Activated naive CD4-positive, alpha-beta T cell treated with anti-CD3 and anti-CD28 coated beads, Interleukin-2, amount 10 ng/mL, durations not matched to agents 5 hours and 36 hours (primary cell): ENCODE measurements around the gene MFNG. TPM values are rescaled to one million over a fixed set of nuclear protein-coding genes. Genes with fewer than 3 reads are reported as not detected.

Source experiments
- total RNA-seq, 2 experiments: library from RNA; stranded (reverse); gene quantifications; one replicate each; pipeline ENCODE4 v1.2.3, GENCODE V29; 2021

MFNG gene, protein sequence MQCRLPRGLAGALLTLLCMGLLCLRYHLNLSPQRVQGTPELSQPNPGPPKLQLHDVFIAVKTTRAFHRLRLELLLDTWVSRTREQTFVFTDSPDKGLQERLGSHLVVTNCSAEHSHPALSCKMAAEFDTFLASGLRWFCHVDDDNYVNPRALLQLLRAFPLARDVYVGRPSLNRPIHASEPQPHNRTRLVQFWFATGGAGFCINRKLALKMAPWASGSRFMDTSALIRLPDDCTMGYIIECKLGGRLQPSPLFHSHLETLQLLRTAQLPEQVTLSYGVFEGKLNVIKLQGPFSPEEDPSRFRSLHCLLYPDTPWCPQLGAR
- 100 to 1,000 TPM; 213 to 218 TPM for total RNA-seq

GRCh38 chr22:37486224-37486845, at the start of gene MFNG:
Gene MFNG (minus strand): TSS chr22:37486384. CDS start chr22:37486177, 207 bp downstream.

DNA sequence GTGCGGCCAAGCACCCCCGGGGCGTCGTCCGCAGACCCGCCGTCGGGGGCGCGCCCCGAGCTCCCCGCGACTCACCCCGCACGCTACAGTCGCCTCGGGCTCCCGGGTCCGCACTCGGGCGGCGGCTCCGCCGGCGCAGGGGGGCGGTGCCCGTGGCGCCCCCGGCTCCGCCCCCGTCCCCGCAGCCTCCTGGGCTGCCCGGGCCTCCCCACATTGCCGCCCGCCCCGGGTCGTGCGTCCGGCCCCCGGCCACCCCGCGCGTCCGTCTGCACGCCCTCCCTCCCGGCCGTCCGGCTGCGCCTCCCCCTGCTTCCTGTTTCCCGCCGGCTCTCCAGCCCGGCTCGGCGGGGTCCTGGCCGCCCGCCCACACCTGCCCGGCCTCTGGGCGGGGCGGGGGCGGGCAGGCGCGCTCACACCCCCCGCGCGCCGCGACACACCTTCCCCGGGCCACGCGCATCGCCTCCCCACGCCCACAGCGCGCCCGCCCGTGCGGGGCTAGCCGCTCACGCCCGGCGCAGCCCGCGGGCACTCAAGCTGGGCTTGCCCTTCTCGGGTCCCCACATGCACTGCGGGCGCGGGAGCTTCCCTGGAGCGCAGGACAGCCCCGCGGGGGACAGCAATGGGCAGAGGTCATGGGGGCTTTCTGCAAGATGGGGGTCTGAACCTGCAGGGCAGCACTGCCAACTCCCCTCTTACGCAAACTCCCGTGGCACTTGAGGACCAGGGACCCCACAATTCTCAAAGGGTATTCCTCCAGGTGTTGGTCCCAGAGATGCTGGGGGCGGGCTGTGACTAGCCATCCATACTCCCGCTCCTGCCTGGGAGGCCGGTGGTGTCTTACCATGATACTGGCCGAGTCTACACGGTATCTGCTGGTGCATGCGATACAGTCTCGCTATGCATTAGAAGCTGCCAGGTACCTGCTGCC, 33.3 kb upstream of the MFNG start, which contains the start of gene CARD10:
TSS of gene CARD10 (minus strand) at position 148 of the 928 bp plus-strand sequence. CDS start 215 bp downstream, outside the sequence.

GRCh38 chr22:37427135-37427710, 59.0 kb downstream of the MFNG start, which contains the start of gene ELFN2:
Gene ELFN2 (minus strand): TSS chr22:37427479. CDS start chr22:37375534, 51,945 bp downstream.

Other genes starting within 250 kb of the MFNG start
- gene RAC2, start 242.1 kb downstream of the MFNG start, total RNA-seq = 100 to 1,000 TPM; 967 to 987 TPM
- gene CYTH4, start 203.9 kb downstream of the MFNG start, total RNA-seq = 100 to 1,000 TPM; 105 to 113 TPM
- under 1 TPM; 0.28 to 0.53 TPM for gene ELFN2, start 58.9 kb downstream of the MFNG start, total RNA-seq
- not detected for gene CARD10, start 33.0 kb upstream of the MFNG start, total RNA-seq
- gene CDC42EP1, start 74.1 kb upstream of the MFNG start, total RNA-seq = under 1 TPM in 1 of 2 experiments, not detected in 1; 0.22 TPM
- gene LGALS2, start 93.7 kb upstream of the MFNG start, total RNA-seq = not detected
- 10 to 100 TPM; 59.8 to 61.1 TPM for gene GGA1, start 122.5 kb upstream of the MFNG start, total RNA-seq
- 100 to 1,000 TPM; 141 to 146 TPM for gene SH3BP1, start 153.3 kb upstream of the MFNG start, total RNA-seq
- gene PDXP, start 172.3 kb upstream of the MFNG start, total RNA-seq = 10 to 100 TPM; 19.3 to 20.4 TPM
- 100 to 1,000 TPM; 723 to 732 TPM for gene LGALS1, start 189.3 kb upstream of the MFNG start, total RNA-seq
- gene NOL12, start 200.0 kb upstream of the MFNG start, total RNA-seq = 10 to 100 TPM; 40.8 to 44.2 TPM
- gene TRIOBP, start 210.7 kb upstream of the MFNG start, total RNA-seq = 10 to 100 TPM; 38.4 to 39.6 TPM